Measurements from ENCODE around the gene DOK6.

DOK6 gene

DNA sequence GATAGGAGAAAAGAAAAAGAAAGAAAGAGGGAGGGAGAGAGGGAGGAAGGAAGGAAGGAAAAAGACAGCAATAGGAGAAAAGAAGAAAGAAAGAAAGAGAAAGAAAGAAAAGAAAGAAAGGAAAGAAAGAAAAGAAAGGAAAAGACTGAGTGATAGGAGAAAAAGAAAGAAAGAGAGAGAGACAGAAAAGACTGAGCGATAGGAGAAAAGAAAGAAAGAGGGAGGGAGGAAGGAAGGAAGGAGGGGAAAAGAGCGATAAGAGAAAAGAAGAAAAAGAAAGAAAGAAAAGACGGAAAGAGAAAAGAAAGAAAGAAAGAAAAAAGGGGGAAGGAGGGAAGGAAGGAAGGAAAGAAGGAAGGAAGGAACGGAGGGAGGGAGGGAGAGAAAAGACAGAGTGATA lies 216.7 kb downstream of the DOK6 start:
- Histone ChIP-seq H3K4me3 (ENCODE audit: extremely low read depth, insufficient read depth, low read length, poor library complexity, severe bottlenecking) (no peak overlapping the region), H3K9me3 (ENCODE audit: control insufficient read depth, low read length) (no peaks in the 10 kb centered on the region), H3K36me3 (ENCODE audit: control insufficient read depth, insufficient read depth, low read length) (no peaks in the 10 kb centered on the region), H3K27ac (ENCODE audit: low read depth, low read length, severe bottlenecking) (no peak overlapping the region), H3K4me1 (ENCODE audit: control insufficient read depth, insufficient read depth, low read length, poor library complexity, severe bottlenecking) (no peaks in the 10 kb centered on the region)
- WGBS, 2 experiments (ENCODE audit: insufficient coverage in 2 of 2) = 85 to 93% methylated on average over 4 of the region's 4 CpGs

DNA sequence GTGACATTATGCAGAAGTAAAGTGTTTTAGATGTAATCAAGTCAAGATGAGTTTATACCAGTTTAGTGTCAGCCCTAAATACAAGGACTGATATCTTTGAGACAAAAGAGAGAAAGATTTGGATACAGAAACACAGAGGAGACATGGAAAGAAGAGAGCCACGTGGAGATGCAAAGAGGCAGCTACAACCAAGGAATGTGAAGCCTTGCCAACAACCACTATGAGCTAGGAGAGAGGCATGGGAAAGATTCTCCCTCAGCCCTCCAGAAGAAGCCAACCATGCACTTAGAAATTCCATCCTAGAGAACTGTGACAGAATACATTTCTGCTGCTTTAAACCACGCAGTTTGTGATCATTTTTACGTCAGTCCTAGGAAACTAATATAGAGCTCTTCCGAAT lies 217.2 kb downstream of the DOK6 start:
- Histone ChIP-seq H3K4me3 (ENCODE audit: extremely low read depth, insufficient read depth, low read length, poor library complexity, severe bottlenecking) (no peak overlapping the region), H3K4me1 (ENCODE audit: control insufficient read depth, insufficient read depth, low read length, poor library complexity, severe bottlenecking) (no peaks in the 10 kb centered on the region)
- 97 to 100% methylated on average over 2 to 3 of the region's 4 CpGs for WGBS, 2 experiments (ENCODE audit: insufficient coverage in 2 of 2)

DNA sequence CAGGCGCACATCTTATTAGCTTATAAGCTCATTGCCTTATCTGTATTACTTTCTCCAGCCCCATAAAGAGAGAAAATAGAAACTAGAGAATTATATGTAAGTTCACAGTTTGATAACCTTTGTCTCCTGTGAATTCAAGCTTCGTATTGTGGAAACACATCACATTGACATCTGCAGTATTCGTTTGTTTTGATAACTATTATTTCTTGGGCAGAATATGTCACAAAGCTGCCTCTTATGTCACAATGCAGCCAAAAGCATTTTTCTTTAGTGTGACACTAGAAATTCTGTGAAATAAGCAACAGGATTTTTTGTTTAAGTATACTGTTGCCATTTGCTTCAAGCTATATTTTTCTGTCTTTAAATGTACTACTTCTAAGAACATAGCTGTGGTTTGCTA lies 221.5 kb downstream of the DOK6 start:
- Histone ChIP-seq H3K4me1 (ENCODE audit: control insufficient read depth, insufficient read depth, low read length, poor library complexity, severe bottlenecking) (no peaks in the 10 kb centered on the region), H3K36me3 (ENCODE audit: control insufficient read depth, insufficient read depth, low read length) (no peaks in the 10 kb centered on the region), H3K4me3 (ENCODE audit: extremely low read depth, insufficient read depth, low read length, poor library complexity, severe bottlenecking) (no peak overlapping the region), H3K27ac (ENCODE audit: low read depth, low read length, severe bottlenecking) (no peak overlapping the region), H3K9me3 (ENCODE audit: control insufficient read depth, low read length) (no peaks in the 10 kb centered on the region)
- WGBS, 2 experiments (ENCODE audit: insufficient coverage in 2 of 2) = no CpG with 5 or more reads among the region's 3 CpGs

More for the DNA sequence above, 217.2 kb downstream of the DOK6 start:
- no peak overlapping the region for H3K27ac ChIP-seq (ENCODE audit: low read depth, low read length, severe bottlenecking)
- no peaks in the 10 kb centered on the region for H3K9me3 ChIP-seq (ENCODE audit: control insufficient read depth, low read length)
- no peaks in the 10 kb centered on the region for H3K36me3 ChIP-seq (ENCODE audit: control insufficient read depth, insufficient read depth, low read length)

DNA sequence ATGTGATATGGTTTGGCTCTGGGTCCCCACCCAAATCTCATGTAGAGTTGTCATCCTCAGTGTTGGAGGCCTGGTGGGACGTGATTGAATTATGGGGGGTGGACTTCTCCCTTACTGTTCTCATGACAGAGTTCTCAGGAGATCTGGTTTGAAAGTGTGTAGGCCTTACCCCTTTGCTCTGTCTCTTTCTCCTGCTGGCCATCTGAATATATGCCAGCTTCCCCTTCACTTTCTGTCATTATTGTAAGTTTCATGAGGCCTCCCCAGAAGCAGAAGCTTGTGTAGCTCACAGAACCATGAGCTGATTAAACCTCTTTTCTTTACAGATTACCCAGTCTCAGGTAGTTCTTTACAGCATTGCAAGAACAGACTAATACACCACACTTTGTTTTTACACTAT lies 222.3 kb downstream of the DOK6 start:
- no peaks in the 10 kb centered on the region for H3K4me1 ChIP-seq (ENCODE audit: control insufficient read depth, insufficient read depth, low read length, poor library complexity, severe bottlenecking)
- 100% methylated on average over 1 of the region's 1 CpG; no CpG with 5 or more reads in 1 of the 2 experiments for WGBS, 2 experiments (ENCODE audit: insufficient coverage in 2 of 2)
- no peak overlapping the region for H3K27ac ChIP-seq (ENCODE audit: low read depth, low read length, severe bottlenecking)
- no peak overlapping the region for H3K4me3 ChIP-seq (ENCODE audit: extremely low read depth, insufficient read depth, low read length, poor library complexity, severe bottlenecking)
- H3K36me3 ChIP-seq (ENCODE audit: control insufficient read depth, insufficient read depth, low read length) = no peaks in the 10 kb centered on the region
- H3K9me3 ChIP-seq (ENCODE audit: control insufficient read depth, low read length) = no peaks in the 10 kb centered on the region

DNA sequence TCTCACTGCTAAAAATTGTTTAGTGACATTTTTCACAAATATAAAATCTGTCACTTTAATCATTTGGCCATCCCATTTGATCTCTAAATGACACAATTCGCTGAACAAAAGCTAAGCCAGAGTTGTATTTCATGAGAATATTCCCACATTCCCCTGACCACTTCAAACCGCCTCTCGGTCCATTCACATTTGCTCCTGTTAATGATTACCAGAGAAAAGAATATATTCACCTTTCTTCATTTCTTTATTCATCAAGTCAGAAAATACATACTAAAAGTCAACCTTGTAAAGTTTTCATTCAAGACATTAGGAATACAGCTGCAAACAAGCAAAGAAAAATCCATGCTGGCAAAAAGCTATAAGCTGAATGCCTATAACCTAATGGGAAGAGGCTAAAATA lies 225.5 kb downstream of the DOK6 start:
- Histone ChIP-seq H3K4me3 (ENCODE audit: extremely low read depth, insufficient read depth, low read length, poor library complexity, severe bottlenecking) (no peak overlapping the region), H3K27ac (ENCODE audit: low read depth, low read length, severe bottlenecking) (no peak overlapping the region), H3K36me3 (ENCODE audit: control insufficient read depth, insufficient read depth, low read length) (no peaks in the 10 kb centered on the region), H3K4me1 (ENCODE audit: control insufficient read depth, insufficient read depth, low read length, poor library complexity, severe bottlenecking) (no peaks in the 10 kb centered on the region), H3K9me3 (ENCODE audit: control insufficient read depth, low read length) (no peaks in the 10 kb centered on the region)
- WGBS, 2 experiments (ENCODE audit: insufficient coverage in 2 of 2) = 86 to 100% methylated on average over 3 of the region's 3 CpGs

DNA sequence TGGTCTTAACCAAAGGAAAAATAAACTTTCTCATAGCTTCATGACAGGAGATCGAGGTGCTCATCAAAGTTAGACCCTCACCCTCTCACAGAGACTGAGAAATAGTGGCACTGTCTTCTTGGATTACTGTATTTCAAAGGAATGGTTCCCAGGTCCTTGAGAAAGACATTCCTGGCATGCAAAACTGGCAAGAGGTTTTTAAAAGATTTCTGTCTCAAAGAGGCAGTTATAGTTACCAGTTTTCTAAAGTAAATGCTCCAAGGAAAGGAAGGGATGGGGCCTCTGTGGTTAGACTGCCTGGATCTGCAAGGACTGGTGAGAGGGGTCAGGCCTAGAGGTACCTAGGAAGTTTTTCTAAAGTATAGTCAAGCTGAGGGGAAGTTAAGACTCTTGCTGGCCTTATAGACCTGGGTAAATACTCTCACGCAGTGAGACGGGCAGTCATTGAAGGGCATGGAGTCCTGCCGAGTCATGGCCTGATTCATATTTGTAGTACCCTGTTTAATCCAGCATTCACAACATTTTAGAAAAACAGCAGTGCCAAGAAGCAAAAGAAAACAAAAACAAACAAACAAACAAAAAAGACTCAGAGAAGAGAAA lies 226.1 kb downstream of the DOK6 start:
- Histone ChIP-seq H3K9me3 (ENCODE audit: control insufficient read depth, low read length) (no peaks in the 10 kb centered on the region), H3K4me3 (ENCODE audit: extremely low read depth, insufficient read depth, low read length, poor library complexity, severe bottlenecking) (no peak overlapping the region), H3K4me1 (ENCODE audit: control insufficient read depth, insufficient read depth, low read length, poor library complexity, severe bottlenecking) (no peaks in the 10 kb centered on the region), H3K27ac (ENCODE audit: low read depth, low read length, severe bottlenecking) (peak overlapping the region; percentile 65), H3K36me3 (ENCODE audit: control insufficient read depth, insufficient read depth, low read length) (no peaks in the 10 kb centered on the region)
- 80 to 100% methylated on average over 1 of the region's 4 CpGs for WGBS, 2 experiments (ENCODE audit: insufficient coverage in 2 of 2)

DNA sequence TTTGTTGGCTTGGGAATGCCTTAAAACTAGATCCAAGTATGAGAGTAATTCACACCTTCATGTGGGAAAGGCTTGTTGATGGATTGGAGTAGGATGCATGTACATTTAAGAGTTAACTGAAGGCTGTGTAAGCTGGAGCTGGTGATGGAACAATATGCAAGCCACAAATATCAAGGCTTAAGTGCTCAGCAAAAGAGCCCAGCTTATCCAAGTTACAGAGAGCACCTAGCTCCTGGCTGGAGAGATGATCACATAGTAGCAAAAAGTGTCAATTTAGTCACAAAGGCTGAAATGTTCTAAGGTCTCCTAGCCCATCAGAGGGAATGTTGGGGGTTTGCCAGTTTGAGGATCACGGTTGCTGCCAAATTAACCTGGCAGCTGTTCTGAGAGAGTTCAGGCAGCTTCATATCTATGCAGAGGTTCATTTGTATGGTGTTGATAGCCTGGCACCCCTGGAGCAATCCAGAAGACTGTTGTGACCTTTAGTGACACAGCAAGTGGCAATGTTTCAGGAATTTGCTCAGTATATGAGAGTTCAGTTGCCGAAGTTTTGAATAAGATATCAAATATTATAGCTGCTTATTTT lies 228.2 kb downstream of the DOK6 start:
- Histone ChIP-seq H3K27ac (ENCODE audit: low read depth, low read length, severe bottlenecking) (no peak overlapping the region), H3K36me3 (ENCODE audit: control insufficient read depth, insufficient read depth, low read length) (no peaks in the 10 kb centered on the region)
- 90 to 100% methylated on average over 1 to 2 of the region's 2 CpGs for WGBS, 2 experiments (ENCODE audit: insufficient coverage in 2 of 2)

DNA sequence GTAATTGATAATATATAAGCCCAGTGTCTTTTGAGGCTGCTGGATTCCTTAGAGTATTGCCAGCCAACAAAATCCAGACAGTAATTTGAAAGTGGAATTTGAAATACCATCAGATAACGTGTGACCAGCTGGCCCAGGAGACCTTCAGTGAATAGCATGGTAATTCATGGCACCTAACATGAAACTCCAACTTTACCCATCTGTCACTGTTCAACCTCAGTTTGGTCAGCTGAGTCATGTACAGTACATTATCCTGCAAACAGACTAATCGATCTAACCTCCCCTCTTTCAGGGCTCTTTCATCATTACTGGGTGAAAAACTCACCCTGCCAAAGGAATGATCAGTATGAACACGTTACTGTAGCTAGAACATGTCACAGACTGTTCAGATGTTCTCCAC lies 230.6 kb downstream of the DOK6 start:
- H3K27ac ChIP-seq (ENCODE audit: low read depth, low read length, severe bottlenecking) = no peak overlapping the region
- H3K9me3 ChIP-seq (ENCODE audit: control insufficient read depth, low read length) = no peaks in the 10 kb centered on the region
- no peaks in the 10 kb centered on the region for H3K36me3 ChIP-seq (ENCODE audit: control insufficient read depth, insufficient read depth, low read length)
- no peaks in the 10 kb centered on the region for H3K4me1 ChIP-seq (ENCODE audit: control insufficient read depth, insufficient read depth, low read length, poor library complexity, severe bottlenecking)
- no peak overlapping the region for H3K4me3 ChIP-seq (ENCODE audit: extremely low read depth, insufficient read depth, low read length, poor library complexity, severe bottlenecking)
- WGBS, 2 experiments (ENCODE audit: insufficient coverage in 2 of 2) = 73 to 81% methylated on average over 3 of the region's 3 CpGs

More for the DNA sequence above, 228.2 kb downstream of the DOK6 start:
- H3K4me3 ChIP-seq (ENCODE audit: extremely low read depth, insufficient read depth, low read length, poor library complexity, severe bottlenecking) = no peak overlapping the region
- no peaks in the 10 kb centered on the region for H3K4me1 ChIP-seq (ENCODE audit: control insufficient read depth, insufficient read depth, low read length, poor library complexity, severe bottlenecking)
- H3K9me3 ChIP-seq (ENCODE audit: control insufficient read depth, low read length) = no peaks in the 10 kb centered on the region

DNA sequence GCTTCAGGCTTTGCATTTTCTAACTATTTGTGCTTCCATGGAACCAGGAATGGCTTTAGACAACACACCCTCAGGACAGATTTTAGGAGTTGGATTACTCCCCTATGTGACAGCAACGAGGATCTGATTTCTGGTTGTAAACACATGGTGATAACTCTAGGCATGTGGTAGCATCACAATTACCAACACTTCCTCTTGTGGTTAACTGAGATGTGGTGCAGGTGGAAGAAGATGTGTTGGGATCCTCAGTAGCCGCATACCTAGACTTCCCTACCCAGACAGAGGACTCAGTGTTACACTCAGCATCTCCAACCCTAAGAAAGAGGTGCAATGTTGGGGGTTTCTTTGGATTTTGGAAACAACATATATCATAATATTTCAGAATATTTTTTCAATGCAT lies 234.8 kb downstream of the DOK6 start:
- H3K27ac ChIP-seq (ENCODE audit: low read depth, low read length, severe bottlenecking) = no peak overlapping the region

DNA sequence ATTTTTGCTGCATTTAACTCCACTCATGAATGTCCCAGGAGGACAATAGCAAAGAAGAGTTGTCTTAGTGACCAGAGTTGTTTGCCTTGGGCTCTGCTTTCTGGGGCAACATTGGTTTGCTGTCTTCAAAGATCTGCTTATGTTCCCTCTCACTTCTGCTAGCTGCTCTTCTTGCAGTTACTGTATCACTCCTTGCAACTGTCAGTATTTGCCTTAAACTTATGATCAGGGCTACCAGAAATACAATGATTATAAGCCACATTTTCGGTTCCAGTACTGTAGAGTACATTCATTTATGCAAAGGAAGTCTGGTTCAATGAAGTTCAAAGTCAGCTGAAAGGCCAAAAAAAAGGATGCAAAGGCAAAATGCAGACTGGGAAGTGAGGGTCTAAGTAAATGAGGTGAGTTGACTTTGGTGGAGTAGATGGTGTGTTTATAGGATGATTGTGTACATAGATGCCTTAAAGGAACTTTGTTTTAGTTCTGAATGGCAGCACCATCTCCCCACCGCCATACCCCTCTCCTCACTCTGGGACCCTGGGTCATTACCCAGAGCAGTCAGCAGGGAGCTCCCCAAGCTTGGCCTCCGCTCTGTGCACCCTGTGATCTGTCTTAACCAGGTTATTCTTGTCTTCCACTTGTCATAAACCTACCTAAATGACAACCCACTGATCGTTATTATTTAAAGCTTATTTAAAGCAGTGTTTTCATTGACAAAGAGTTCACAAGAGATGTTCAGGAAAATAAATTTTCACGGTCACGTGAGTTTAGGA lies 236.0 kb downstream of the DOK6 start:
- no peaks in the 10 kb centered on the region for H3K9me3 ChIP-seq (ENCODE audit: control insufficient read depth, low read length)

More for the DNA sequence above, 234.8 kb downstream of the DOK6 start:
- Histone ChIP-seq H3K4me3 (ENCODE audit: extremely low read depth, insufficient read depth, low read length, poor library complexity, severe bottlenecking) (no peak overlapping the region), H3K36me3 (ENCODE audit: control insufficient read depth, insufficient read depth, low read length) (no peaks in the 10 kb centered on the region), H3K9me3 (ENCODE audit: control insufficient read depth, low read length) (no peaks in the 10 kb centered on the region), H3K4me1 (ENCODE audit: control insufficient read depth, insufficient read depth, low read length, poor library complexity, severe bottlenecking) (no peaks in the 10 kb centered on the region)
- no CpG with 5 or more reads among the region's 2 CpGs for WGBS, 2 experiments (ENCODE audit: insufficient coverage in 2 of 2)

DNA sequence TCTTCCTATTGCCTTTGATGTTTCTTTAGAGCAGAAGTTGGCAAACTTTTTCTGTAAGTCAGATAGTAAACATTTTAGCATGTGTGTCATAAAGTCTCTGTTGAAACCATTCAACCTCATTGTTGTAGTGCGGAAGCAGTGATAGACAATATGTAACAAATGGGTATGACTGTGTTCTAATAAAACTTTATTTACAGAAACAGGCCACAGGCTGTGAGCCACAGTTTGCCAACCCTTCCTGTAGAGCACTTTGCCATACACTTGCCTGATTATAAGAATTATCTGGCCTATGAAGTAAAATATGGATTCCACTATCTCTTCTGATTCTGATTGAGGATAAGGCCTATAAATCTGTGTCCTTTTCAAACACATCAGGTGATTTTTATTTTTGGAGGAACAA lies 237.4 kb downstream of the DOK6 start:
- H3K9me3 ChIP-seq (ENCODE audit: control insufficient read depth, low read length) = no peaks in the 10 kb centered on the region
- 100% methylated on average over 1 of the region's 1 CpG; no CpG with 5 or more reads in 1 of the 2 experiments for WGBS, 2 experiments (ENCODE audit: insufficient coverage in 2 of 2)
- no peaks in the 10 kb centered on the region for H3K4me1 ChIP-seq (ENCODE audit: control insufficient read depth, insufficient read depth, low read length, poor library complexity, severe bottlenecking)
- no peak overlapping the region for H3K4me3 ChIP-seq (ENCODE audit: extremely low read depth, insufficient read depth, low read length, poor library complexity, severe bottlenecking)
- no peak overlapping the region for H3K27ac ChIP-seq (ENCODE audit: low read depth, low read length, severe bottlenecking)
- H3K36me3 ChIP-seq (ENCODE audit: control insufficient read depth, insufficient read depth, low read length) = no peaks in the 10 kb centered on the region

More for the DNA sequence above, 236.0 kb downstream of the DOK6 start:
- H3K27ac ChIP-seq (ENCODE audit: low read depth, low read length, severe bottlenecking) = no peak overlapping the region
- no peaks in the 10 kb centered on the region for H3K4me1 ChIP-seq (ENCODE audit: control insufficient read depth, insufficient read depth, low read length, poor library complexity, severe bottlenecking)
- H3K4me3 ChIP-seq (ENCODE audit: extremely low read depth, insufficient read depth, low read length, poor library complexity, severe bottlenecking) = no peak overlapping the region
- WGBS, 2 experiments (ENCODE audit: insufficient coverage in 2 of 2) = 94% methylated on average over 3 of the region's 6 CpGs; no CpG with 5 or more reads in 1 of the 2 experiments
- H3K36me3 ChIP-seq (ENCODE audit: control insufficient read depth, insufficient read depth, low read length) = no peaks in the 10 kb centered on the region

All from mesodermal cell (in vitro differentiated cells).